ENCODE measurements around the gene EML6. TPM values are rescaled to one million over a fixed set of nuclear protein-coding genes. Genes with fewer than 3 reads are reported as not detected.

EML6 gene
- polyA plus RNA-seq, 2 of the 4 experiments (the other 2 are of a cell fraction) = 1.4 to 1.5 TPM

GRCh38 chr2:54962511-54962910 lies 239.0 kb downstream of the EML6 start:
- H3K9me3 ChIP-seq = no peaks in the 10 kb centered on the region
- H3K4me2 ChIP-seq = no peak overlapping the region
- H3K27ac ChIP-seq = no peak overlapping the region
- DNase-seq (ENCODE audit: low read depth in 1 of 2, low spot score in 1 of 2) (no peak), FAIRE-seq (no peak), ATAC-seq (no peak)
- WGBS (ENCODE audit: missing lambda C conversion rate) = 92% methylated on average over 13 of the region's 13 CpGs
- ChIA-PET POLR2A (no interaction called here), CTCF (interaction anchor here (1.5 to 1.8 kb wide), 2 partner anchors 53 to 206 kb away, joined by 4 read pairs; no protein-coding TSS in a partner anchor)
- TF ChIP-seq RARB (CRISPR knock-in tag; IDR thresholded peaks at IDR 0.05) (no peak), HOXA7 (CRISPR knock-in tag; IDR thresholded peaks at IDR 0.05) (no peak), EP300 (IDR thresholded peaks at IDR 0.05) (no peak), SREBF2 (IDR thresholded peaks at IDR 0.05) (no peak), E2F6 (IDR thresholded peaks at IDR 0.05; ENCODE audit: borderline replicate concordance, low read depth) (no peak), CEBPB (IDR thresholded peaks at IDR 0.05) (no peak), MAZ (IDR thresholded peaks at IDR 0.05; ENCODE audit: borderline replicate concordance, low read depth, low read length) (no peak), HES2 (IDR thresholded peaks at IDR 0.05) (no peak)
- no peak overlapping the region for H3K4me3 ChIP-seq
- H3K4me1 ChIP-seq = no peaks in the 10 kb centered on the region

GRCh38 chr2:54962935-54963440 lies 239.5 kb downstream of the EML6 start:
- no peak for TF ChIP-seq PBX3 (IDR thresholded peaks at IDR 0.05)
- no peak for TF ChIP-seq GATA3 (IDR thresholded peaks at IDR 0.05; ENCODE audit: borderline replicate concordance)
- no peak for TF ChIP-seq BHLHE40 (IDR thresholded peaks at IDR 0.05; ENCODE audit: low read depth, low read length)
- no peak for TF ChIP-seq FOSL2 (IDR thresholded peaks at IDR 0.05)
- TF ChIP-seq FOSL2 (CRISPR knock-in tag; IDR thresholded peaks at IDR 0.05) = no peak
- no peak for TF ChIP-seq REST (IDR thresholded peaks at IDR 0.05)
- no peak for TF ChIP-seq RARB (CRISPR knock-in tag; IDR thresholded peaks at IDR 0.05)
- TF ChIP-seq TFCP2L1 (CRISPR knock-in tag; IDR thresholded peaks at IDR 0.05) = no peak
- TF ChIP-seq ESRRA (IDR thresholded peaks at IDR 0.05; ENCODE audit: borderline replicate concordance, low read length) = no peak
- no peak for TF ChIP-seq CHD4 (IDR thresholded peaks at IDR 0.05; ENCODE audit: borderline replicate concordance)
- no peak for TF ChIP-seq ZFP36 (IDR thresholded peaks at IDR 0.05; ENCODE audit: borderline replicate concordance, partially characterized antibody)
- TF ChIP-seq PHF8 (IDR thresholded peaks at IDR 0.05; ENCODE audit: borderline replicate concordance, low read depth) = no peak
- no peak for TF ChIP-seq NPAS2 (CRISPR knock-in tag; IDR thresholded peaks at IDR 0.05; ENCODE audit: borderline replicate concordance)
- no peak for TF ChIP-seq CHD2 (IDR thresholded peaks at IDR 0.05; ENCODE audit: low read length, partially characterized antibody)
- TF ChIP-seq ELK1 (IDR thresholded peaks at IDR 0.05; ENCODE audit: low read depth, low read length) = no peak
- no peak for TF ChIP-seq BCL3 (IDR thresholded peaks at IDR 0.05)
- no peak for TF ChIP-seq HDAC2 (IDR thresholded peaks at IDR 0.05)
- no peak for TF ChIP-seq KDM1A (IDR thresholded peaks at IDR 0.05; ENCODE audit: low read depth)
- TF ChIP-seq NFE2L2 (conservative IDR thresholded peaks at IDR 0.05; ENCODE audit: low read length) = no peak
- no peaks in the 10 kb centered on the region for H3K4me1 ChIP-seq
- FAIRE-seq = no peak
- H3K4me2 ChIP-seq = no peak overlapping the region
- WGBS (ENCODE audit: missing lambda C conversion rate) = 90% methylated on average over 3 of the region's 3 CpGs
- no peaks in the 10 kb centered on the region for H3K9me3 ChIP-seq
- ChIA-PET CTCF (interaction anchor here (0.9 to 1.5 kb wide), 2 partner anchors 17 to 52 kb away, joined by 3 to 4 read pairs; no protein-coding TSS in a partner anchor), POLR2A (no interaction called here)
- DNase-seq (ENCODE audit: low read depth in 1 of 2, low spot score in 1 of 2) = no peak
- no peak for ATAC-seq
- no peak overlapping the region for H3K4me3 ChIP-seq
- H3K27ac ChIP-seq = no peak overlapping the region

Data from A549 (cell line).